ENCODE measurements around the gene DOK4. TPM values are rescaled to one million over a fixed set of nuclear protein-coding genes. Genes with fewer than 3 reads are reported as not detected.
"Not testable (repeated sequence)": the region's sequence is repeated elsewhere in the genome, so short reads cannot be mapped to it uniquely, and the experiment has no call there.

The DOK4 gene
- total RNA-seq, 1 experiment from 2014 or later: 4.9 TPM

DNA sequence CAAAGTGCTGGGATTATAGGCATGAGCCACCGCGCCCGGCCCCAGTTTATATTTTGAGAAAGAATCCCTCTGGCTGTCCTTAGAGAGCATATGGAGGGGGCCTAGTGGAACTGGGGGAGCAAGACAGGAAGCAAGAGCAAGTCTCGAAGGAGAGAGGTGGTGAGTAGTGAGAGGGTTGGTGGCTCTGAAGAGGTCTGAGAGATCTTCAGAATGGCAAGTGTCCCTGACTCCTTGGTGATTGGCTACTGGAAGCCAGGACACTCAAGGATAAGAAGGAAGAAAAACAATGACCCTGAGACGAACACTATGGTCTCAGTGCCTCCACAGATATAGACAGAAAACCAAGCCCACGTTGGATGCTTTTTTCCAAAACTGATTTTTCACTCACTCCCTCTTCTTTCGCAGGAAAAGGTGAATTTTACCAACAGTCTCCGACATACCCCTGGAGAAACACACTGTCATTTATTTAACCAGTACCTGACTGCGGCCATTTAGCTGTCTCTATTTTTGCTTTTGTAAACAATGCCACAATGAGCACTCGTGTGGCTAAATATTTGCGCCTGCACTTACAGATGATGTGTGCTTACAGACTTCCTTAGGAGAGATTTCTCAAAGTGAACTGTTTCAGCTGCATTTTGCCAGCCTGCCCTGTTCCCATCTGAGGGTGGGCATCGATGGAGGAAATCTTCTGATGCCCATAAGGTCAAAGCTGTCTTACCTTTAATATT, 15.9 kb upstream of the DOK4 start:
- ATAC-seq (no peak), DNase-seq (no peak)
- Histone ChIP-seq H3K36me3 (ENCODE audit: low read depth, low read length) (no peaks in the 10 kb centered on the region), H3K9me3 (ENCODE audit: low read length) (no peaks in the 10 kb centered on the region), H3K4me1 (ENCODE audit: insufficient read depth, low read length) (no peaks in the 10 kb centered on the region), H3K4me2 (ENCODE audit: low read length) (no peak overlapping the region), H4K20me1 (ENCODE audit: low read length) (no peaks in the 10 kb centered on the region), H3K4me3 (ENCODE audit: low read length) (no peak overlapping the region), H3K27ac (ENCODE audit: low read length) (no peak overlapping the region), H3K79me2 (ENCODE audit: low read length) (no peaks in the 10 kb centered on the region), H3K27me3 (ENCODE audit: low read length) (no peaks in the 10 kb centered on the region), H3F3A (ENCODE audit: low read length, unreplicated experiment) (no peaks in the 10 kb centered on the region), H3K9ac (ENCODE audit: low read length) (no peak overlapping the region), H3K9me2 (replicated peaks; ENCODE audit: low read length) (no peaks in the 10 kb centered on the region), H2AFZ (ENCODE audit: low read length) (no peak overlapping the region)
- TF ChIP-seq EZH2phosphoT487 (IDR thresholded peaks at IDR 0.05; ENCODE audit: borderline replicate concordance, low read length) (no peak), EZH2 (IDR thresholded peaks at IDR 0.05; ENCODE audit: low read length, unreplicated experiment) (no peak)
- TF ChIP-seq, protein P1, sequence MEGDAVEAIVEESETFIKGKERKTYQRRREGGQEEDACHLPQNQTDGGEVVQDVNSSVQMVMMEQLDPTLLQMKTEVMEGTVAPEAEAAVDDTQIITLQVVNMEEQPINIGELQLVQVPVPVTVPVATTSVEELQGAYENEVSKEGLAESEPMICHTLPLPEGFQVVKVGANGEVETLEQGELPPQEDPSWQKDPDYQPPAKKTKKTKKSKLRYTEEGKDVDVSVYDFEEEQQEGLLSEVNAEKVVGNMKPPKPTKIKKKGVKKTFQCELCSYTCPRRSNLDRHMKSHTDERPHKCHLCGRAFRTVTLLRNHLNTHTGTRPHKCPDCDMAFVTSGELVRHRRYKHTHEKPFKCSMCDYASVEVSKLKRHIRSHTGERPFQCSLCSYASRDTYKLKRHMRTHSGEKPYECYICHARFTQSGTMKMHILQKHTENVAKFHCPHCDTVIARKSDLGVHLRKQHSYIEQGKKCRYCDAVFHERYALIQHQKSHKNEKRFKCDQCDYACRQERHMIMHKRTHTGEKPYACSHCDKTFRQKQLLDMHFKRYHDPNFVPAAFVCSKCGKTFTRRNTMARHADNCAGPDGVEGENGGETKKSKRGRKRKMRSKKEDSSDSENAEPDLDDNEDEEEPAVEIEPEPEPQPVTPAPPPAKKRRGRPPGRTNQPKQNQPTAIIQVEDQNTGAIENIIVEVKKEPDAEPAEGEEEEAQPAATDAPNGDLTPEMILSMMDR (conservative IDR thresholded peaks at IDR 0.05; ENCODE audit: low read depth, low read length): no peak
- no TSS peak for BruUV-seq (replicated peaks)
- intact Hi-C loops (cut with micrococcal nuclease): no loop called here
- POLR2A ChIA-PET (ENCODE audit: unreplicated experiment): no interaction called here
- CTCF ChIA-PET: no interaction called here

GRCh38 chr16:57501492-57501891, 15.2 kb upstream of the DOK4 start:
- Histone ChIP-seq H3K27ac (ENCODE audit: low read length) (no peak overlapping the region), H4K20me1 (ENCODE audit: low read length) (no peaks in the 10 kb centered on the region), H3K4me3 (ENCODE audit: low read length) (no peak overlapping the region), H2AFZ (ENCODE audit: low read length) (no peak overlapping the region), H3F3A (ENCODE audit: low read length, unreplicated experiment) (no peaks in the 10 kb centered on the region), H3K27me3 (ENCODE audit: low read length) (no peaks in the 10 kb centered on the region), H3K36me3 (ENCODE audit: low read depth, low read length) (no peaks in the 10 kb centered on the region), H3K9ac (ENCODE audit: low read length) (no peak overlapping the region), H3K4me1 (ENCODE audit: insufficient read depth, low read length) (no peaks in the 10 kb centered on the region), H3K9me2 (replicated peaks; ENCODE audit: low read length) (no peaks in the 10 kb centered on the region), H3K79me2 (ENCODE audit: low read length) (no peaks in the 10 kb centered on the region), H3K9me3 (ENCODE audit: low read length) (no peaks in the 10 kb centered on the region), H3K4me2 (ENCODE audit: low read length) (no peak overlapping the region)
- no peak for DNase-seq
- no TSS peak for BruUV-seq (replicated peaks)
- TF ChIP-seq EZH2 (IDR thresholded peaks at IDR 0.05; ENCODE audit: low read length, unreplicated experiment) (no peak), EZH2phosphoT487 (IDR thresholded peaks at IDR 0.05; ENCODE audit: borderline replicate concordance, low read length) (no peak)
- TF ChIP-seq, protein P1 (conservative IDR thresholded peaks at IDR 0.05; ENCODE audit: low read depth, low read length): no peak
- ChIA-PET CTCF (no interaction called here), POLR2A (ENCODE audit: unreplicated experiment) (no interaction called here)
- no peak for ATAC-seq
- intact Hi-C loops (cut with micrococcal nuclease): no loop called here

DNA sequence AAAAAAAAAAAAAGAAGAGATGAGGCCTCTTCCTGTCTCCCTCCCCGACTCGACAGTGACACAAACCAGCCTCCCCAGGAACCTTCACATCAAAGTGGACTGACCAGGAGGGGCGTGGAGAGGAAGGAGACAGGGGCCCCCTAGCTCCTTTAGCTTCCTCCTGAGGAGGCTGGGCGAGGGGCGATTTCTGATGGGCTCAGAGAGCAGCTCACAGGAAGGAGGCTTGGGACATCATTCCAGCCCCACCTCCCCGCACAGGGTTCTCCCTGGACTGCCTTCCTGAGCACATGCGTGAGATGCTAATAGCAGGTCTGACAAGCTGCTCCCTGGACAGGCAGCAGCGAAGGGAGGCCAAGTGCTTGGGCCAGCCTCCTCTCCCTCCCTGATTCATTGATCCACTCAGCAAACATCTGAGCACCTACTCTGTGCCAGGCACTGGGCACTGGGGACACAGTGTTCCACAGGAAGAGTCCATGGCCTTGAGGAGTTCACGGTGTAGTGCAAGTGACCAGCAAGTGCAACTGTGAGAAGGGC, 14.4 kb upstream of the DOK4 start:
- no peak overlapping the region for H3K27ac ChIP-seq (ENCODE audit: low read length)
- H3F3A ChIP-seq (ENCODE audit: low read length, unreplicated experiment): no peaks in the 10 kb centered on the region
- H3K9me3 ChIP-seq (ENCODE audit: low read length): no peaks in the 10 kb centered on the region
- H3K9ac ChIP-seq (ENCODE audit: low read length): no peak overlapping the region
- no peaks in the 10 kb centered on the region for H3K36me3 ChIP-seq (ENCODE audit: low read depth, low read length)
- intact Hi-C loops (cut with micrococcal nuclease): no loop called here
- no peaks in the 10 kb centered on the region for H3K79me2 ChIP-seq (ENCODE audit: low read length)
- no peak overlapping the region for H3K4me3 ChIP-seq (ENCODE audit: low read length)
- H3K4me2 ChIP-seq (ENCODE audit: low read length): no peak overlapping the region
- TF ChIP-seq, protein P1 (conservative IDR thresholded peaks at IDR 0.05; ENCODE audit: low read depth, low read length): no peak
- TF ChIP-seq EZH2phosphoT487 (IDR thresholded peaks at IDR 0.05; ENCODE audit: borderline replicate concordance, low read length) (no peak), EZH2 (IDR thresholded peaks at IDR 0.05; ENCODE audit: low read length, unreplicated experiment) (no peak)
- H3K27me3 ChIP-seq (ENCODE audit: low read length): no peaks in the 10 kb centered on the region
- H3K4me1 ChIP-seq (ENCODE audit: insufficient read depth, low read length): no peaks in the 10 kb centered on the region
- H3K9me2 ChIP-seq (replicated peaks; ENCODE audit: low read length): no peaks in the 10 kb centered on the region
- ChIA-PET POLR2A (ENCODE audit: unreplicated experiment) (no interaction called here), CTCF (interaction anchor here (0.9 kb wide), 1 partner anchor 13 kb away, joined by 4 read pairs; no protein-coding TSS in a partner anchor)
- H4K20me1 ChIP-seq (ENCODE audit: low read length): no peaks in the 10 kb centered on the region
- ATAC-seq (no peak), DNase-seq (no peak)
- no peak overlapping the region for H2AFZ ChIP-seq (ENCODE audit: low read length)
- no TSS peak for BruUV-seq (replicated peaks)

DNA sequence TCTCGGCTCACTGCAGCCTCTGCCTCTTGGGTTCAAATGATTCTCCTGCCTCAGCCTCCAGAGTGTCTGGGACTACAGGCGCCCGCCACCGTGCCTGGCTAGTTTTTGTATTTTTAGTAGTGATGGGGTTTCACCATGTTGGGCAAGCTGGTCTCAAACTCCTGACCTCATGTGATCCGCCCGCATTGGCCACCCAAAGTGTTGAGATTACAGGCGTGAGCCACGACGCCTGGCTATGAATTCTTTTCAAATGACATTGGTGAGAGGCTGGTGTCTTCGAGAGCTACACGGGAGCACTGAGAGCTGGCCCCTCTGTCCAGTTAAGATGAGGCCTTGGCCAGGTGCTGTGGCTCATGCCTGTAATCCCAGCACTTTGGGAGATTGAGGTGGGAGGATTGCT, 13.6 kb upstream of the DOK4 start:
- H4K20me1 ChIP-seq (ENCODE audit: low read length); BruUV-seq (replicated peaks); intact Hi-C loops (cut with micrococcal nuclease); H3K79me2 ChIP-seq (ENCODE audit: low read length); H3K4me1 ChIP-seq (ENCODE audit: insufficient read depth, low read length); DNase-seq; ATAC-seq; H3K9ac ChIP-seq (ENCODE audit: low read length); H3K36me3 ChIP-seq (ENCODE audit: low read depth, low read length); H3K4me3 ChIP-seq (ENCODE audit: low read length); H3K9me3 ChIP-seq (ENCODE audit: low read length); H3K27ac ChIP-seq (ENCODE audit: low read length); H3K27me3 ChIP-seq (ENCODE audit: low read length); H2AFZ ChIP-seq (ENCODE audit: low read length); H3F3A ChIP-seq (ENCODE audit: low read length, unreplicated experiment); H3K4me2 ChIP-seq (ENCODE audit: low read length); H3K9me2 ChIP-seq (replicated peaks; ENCODE audit: low read length); POLR2A ChIA-PET (ENCODE audit: unreplicated experiment): not testable (repeated sequence)
- CTCF ChIA-PET: interaction anchor here (0.9 kb wide), 1 partner anchor 12 kb away, joined by 4 read pairs; no protein-coding TSS in a partner anchor
